Adipose tissue (tissue), 3 donors: Measurements from ENCODE around the gene LZTR1. TPM values are rescaled to one million over a fixed set of nuclear protein-coding genes. Genes with fewer than 3 reads are reported as not detected.

Source experiments
- H3K27ac ChIP-seq: one replicate; pipeline ENCODE4 v1.5.1; 2013; ENCODE audit warnings: low read depth, low read length
- WGBS, 3 donors: extraction: QIAGEN DNeasy Blood & Tissue Kit; methylation state at CpG; one replicate each; pipeline ENCODE4 v1.1.7; 2013; 5-methylcytosine and 5-hydroxymethylcytosine counted together
- polyA plus RNA-seq, 3 donors: library from polyadenylated mRNA; stranded (reverse); fragments of 200-250 nt; gene quantifications; one replicate each; pipeline ENCODE4 v1.2.3, GENCODE V29; 2013
- donor health status: healthy with polysubstance abuse.
- donor health status: Bipolar disorder and iron deficiency.
- donor health status: healthy.

LZTR1 gene
- polyA plus RNA-seq, 3 donors, result 19.9 to 38.3 (median 37.0) TPM

- H3K27ac ChIP-seq, result no peak overlapping the region
- 84 to 92% (median 86%) methylated on average over 5 of the region's 5 CpGs for whole genome bisulfite sequencing, 3 donors
These were observed 33.6 kb upstream of the LZTR1 start for GRCh38 chr22:20948450-20948849.

- no peak overlapping the region for H3K27ac ChIP-seq
- 93 to 95% (median 95%) methylated on average over 5 of the region's 5 CpGs for WGBS, 3 donors
These were observed 33.1 kb upstream of the LZTR1 start for GRCh38 chr22:20948989-20949388.

- no peak overlapping the region for H3K27ac ChIP-seq
- WGBS, 3 donors, result 86 to 90% (median 89%) methylated on average over 13 of the region's 13 CpGs
These were observed 32.4 kb upstream of the LZTR1 start for GRCh38 chr22:20949698-20950183.

- H3K27ac ChIP-seq, result no peak overlapping the region
- WGBS, 3 donors, result 61 to 86% (median 83%) methylated on average over 10 of the region's 10 CpGs
These were observed 30.8 kb upstream of the LZTR1 start for GRCh38 chr22:20951151-20951931.

- WGBS, 3 donors, result 88 to 93% (median 92%) methylated on average over 8 of the region's 8 CpGs
- no peak overlapping the region for H3K27ac ChIP-seq
These were observed 30.1 kb upstream of the LZTR1 start for GRCh38 chr22:20951932-20952380.

GRCh38 chr22:20952544-20953341 lies 29.4 kb upstream of the LZTR1 start:
- 83 to 91% (median 88%) methylated on average over 13 of the region's 13 CpGs for whole genome bisulfite sequencing, 3 donors
- H3K27ac ChIP-seq, result no peak overlapping the region

GRCh38 chr22:20953342-20953608 lies 28.8 kb upstream of the LZTR1 start:
- WGBS, 3 donors, result 76 to 81% (median 78%) methylated on average over 3 of the region's 3 CpGs
- H3K27ac ChIP-seq, result no peak overlapping the region

GRCh38 chr22:20953668-20954500 lies 28.2 kb upstream of the LZTR1 start:
- H3K27ac ChIP-seq, result no peak overlapping the region
- WGBS, 3 donors, result 81 to 83% (median 83%) methylated on average over 8 of the region's 8 CpGs

GRCh38 chr22:20955548-20955947 lies 26.5 kb upstream of the LZTR1 start:
- no peak overlapping the region for H3K27ac ChIP-seq
- 76 to 92% (median 89%) methylated on average over 7 of the region's 7 CpGs for WGBS, 3 donors

GRCh38 chr22:20956258-20957101 lies 25.6 kb upstream of the LZTR1 start:
- no peak overlapping the region for H3K27ac ChIP-seq
- WGBS, 3 donors, result 42 to 54% (median 46%) methylated on average over 27 of the region's 27 CpGs

GRCh38 chr22:20957102-20957682 lies 24.9 kb upstream of the LZTR1 start:
- H3K27ac ChIP-seq, result no peak overlapping the region
- WGBS, 3 donors, result 0 to 1% (median 1%) methylated on average over 33 to 59 of the region's 59 CpGs

- 2 to 6% (median 4%) methylated on average over 30 to 32 of the region's 32 CpGs for WGBS, 3 donors
- H3K27ac ChIP-seq, result no peak overlapping the region
These were observed 24.2 kb upstream of the LZTR1 start for GRCh38 chr22:20957683-20958431.

GRCh38 chr22:20959578-20960461 lies 22.3 kb upstream of the LZTR1 start:
- 93 to 96% (median 95%) methylated on average over 20 of the region's 20 CpGs for WGBS, 3 donors
- no peak overlapping the region for H3K27ac ChIP-seq

GRCh38 chr22:20960609-20961008 lies 21.5 kb upstream of the LZTR1 start:
- no peak overlapping the region for H3K27ac ChIP-seq
- WGBS, 3 donors, result 88 to 94% (median 88%) methylated on average over 4 of the region's 4 CpGs

- WGBS, 3 donors, result 93 to 96% (median 93%) methylated on average over 6 of the region's 6 CpGs
- H3K27ac ChIP-seq, result no peak overlapping the region
These were observed 19.6 kb upstream of the LZTR1 start for GRCh38 chr22:20962491-20962945.
